C4-2B (cell line): ENCODE measurements around the gene ISM2.
"Not testable (repeated sequence)": the region's sequence is repeated elsewhere in the genome, so short reads cannot be mapped to it uniquely, and the experiment has no call there.

Experiments
- H3K27ac ChIP-seq: fragments of 450-650 bp; 2 replicates; pipeline ENCODE4 v1.5.1; 2017
- ZFX ChIP-seq: fragments of 450-650 bp; IDR thresholded peaks from 2 replicates; pipeline ENCODE4 v1.6.1; 2017
- TF ChIP-seq, protein P1 (sequence below): fragments of 450-650 bp; conservative IDR thresholded peaks from 2 replicates; pipeline ENCODE4 v1.5.1; 2017; ENCODE audit warnings: mild to moderate bottlenecking

Gene ISM2

DNA sequence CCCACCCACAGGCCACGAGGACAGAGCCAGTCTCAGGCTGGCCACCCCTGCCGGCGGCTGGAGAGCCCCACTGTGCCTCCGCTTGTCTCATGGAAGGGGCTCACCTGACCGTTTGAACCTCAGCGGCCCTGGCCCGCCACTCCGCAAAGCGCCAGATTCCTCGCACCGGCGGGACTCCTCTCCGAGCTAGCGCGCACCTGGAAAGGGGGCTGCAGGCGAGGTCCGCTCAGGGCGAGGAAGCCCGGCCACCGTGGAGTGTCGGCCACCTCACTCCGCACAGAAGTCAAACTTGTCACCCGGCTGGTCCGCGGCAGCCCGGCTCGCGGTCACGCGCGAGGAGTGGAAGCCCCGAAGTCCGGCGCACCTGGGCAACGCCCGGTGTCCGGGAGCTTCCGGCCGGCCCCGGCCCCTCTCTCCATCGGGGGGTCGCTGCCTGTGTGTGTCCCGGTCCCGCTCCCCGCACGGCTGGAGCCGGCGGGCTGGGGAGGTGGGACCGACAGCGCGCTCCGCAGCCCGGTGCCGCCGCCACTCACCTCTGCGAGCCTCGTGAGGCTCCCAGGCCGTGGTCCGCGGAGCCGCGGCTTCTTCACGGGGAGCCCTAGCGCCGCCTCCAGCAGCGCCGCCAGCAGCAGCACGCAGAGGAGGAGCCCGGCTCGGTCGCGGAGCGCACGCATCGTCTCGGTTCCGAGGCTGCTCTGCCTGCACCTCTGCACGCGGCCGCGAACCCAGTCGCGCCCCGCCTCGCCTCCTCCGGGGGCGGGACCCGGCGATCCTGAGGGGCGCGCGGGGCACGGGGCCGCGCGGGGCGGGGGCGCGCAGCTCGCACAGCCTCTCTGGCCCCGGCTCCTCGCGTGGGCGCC lies at the start of gene ISM2:
Gene ISM2 (minus strand): TSS at position 697 of the 860 bp plus-strand sequence. CDS start 23 bp downstream, at position 674.
- TF ChIP-seq ZFX, result no peak; the same call in 1 of the 2 replicates
- TF ChIP-seq, protein P1, sequence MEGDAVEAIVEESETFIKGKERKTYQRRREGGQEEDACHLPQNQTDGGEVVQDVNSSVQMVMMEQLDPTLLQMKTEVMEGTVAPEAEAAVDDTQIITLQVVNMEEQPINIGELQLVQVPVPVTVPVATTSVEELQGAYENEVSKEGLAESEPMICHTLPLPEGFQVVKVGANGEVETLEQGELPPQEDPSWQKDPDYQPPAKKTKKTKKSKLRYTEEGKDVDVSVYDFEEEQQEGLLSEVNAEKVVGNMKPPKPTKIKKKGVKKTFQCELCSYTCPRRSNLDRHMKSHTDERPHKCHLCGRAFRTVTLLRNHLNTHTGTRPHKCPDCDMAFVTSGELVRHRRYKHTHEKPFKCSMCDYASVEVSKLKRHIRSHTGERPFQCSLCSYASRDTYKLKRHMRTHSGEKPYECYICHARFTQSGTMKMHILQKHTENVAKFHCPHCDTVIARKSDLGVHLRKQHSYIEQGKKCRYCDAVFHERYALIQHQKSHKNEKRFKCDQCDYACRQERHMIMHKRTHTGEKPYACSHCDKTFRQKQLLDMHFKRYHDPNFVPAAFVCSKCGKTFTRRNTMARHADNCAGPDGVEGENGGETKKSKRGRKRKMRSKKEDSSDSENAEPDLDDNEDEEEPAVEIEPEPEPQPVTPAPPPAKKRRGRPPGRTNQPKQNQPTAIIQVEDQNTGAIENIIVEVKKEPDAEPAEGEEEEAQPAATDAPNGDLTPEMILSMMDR, result no peak
- H3K27ac ChIP-seq, result peak within 1 kb of the TSS; percentile 40

DNA sequence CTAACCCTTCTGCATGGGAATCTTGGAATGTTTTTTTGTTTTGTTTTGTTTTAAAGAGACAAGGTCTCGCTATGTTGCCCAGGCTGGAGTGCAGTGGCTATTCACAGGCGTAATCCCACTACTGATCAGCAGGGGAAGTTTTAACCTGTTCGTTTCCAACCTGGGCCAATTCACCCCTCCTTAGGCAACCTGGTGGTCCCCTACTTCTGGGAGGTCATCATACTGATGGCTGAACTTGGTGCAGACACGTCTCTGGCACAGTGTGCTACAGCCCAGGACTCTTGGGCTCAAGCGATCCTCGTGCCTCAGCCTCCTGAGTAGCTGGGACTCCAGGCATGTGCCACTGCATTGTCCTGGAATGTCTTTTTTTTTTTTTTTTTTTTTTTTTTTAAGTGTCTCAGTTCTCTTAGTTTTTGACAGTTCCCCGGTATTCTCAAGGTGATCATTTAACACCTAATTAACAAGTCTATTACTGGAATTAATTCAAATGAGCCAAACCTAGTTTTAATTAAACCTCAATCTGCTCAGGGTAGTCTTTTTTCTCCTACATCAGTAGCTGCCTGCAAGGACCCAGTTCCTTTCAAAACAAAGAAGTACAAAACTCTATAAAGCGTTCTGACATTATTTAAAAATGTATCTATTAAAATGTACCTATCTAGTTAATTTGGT lies 49.0 kb upstream of the ISM2 start:
- TF ChIP-seq ZFX, result no peak
- TF ChIP-seq, protein P1, result no peak; the same call in 1 of the 2 replicates
- H3K27ac ChIP-seq, result no peak overlapping the region

GRCh38 chr14:77545171-77545570 lies 46.6 kb upstream of the ISM2 start:
- H3K27ac ChIP-seq, result not testable (repeated sequence)

GRCh38 chr14:77544571-77544970 lies 46.0 kb upstream of the ISM2 start:
- no peak for TF ChIP-seq ZFX
- TF ChIP-seq, protein P1, result no peak
- H3K27ac ChIP-seq, result no peak overlapping the region

GRCh38 chr14:77543637-77544334 lies 45.2 kb upstream of the ISM2 start:
- no peak overlapping the region; the same call in 1 of the 2 replicates for H3K27ac ChIP-seq

DNA sequence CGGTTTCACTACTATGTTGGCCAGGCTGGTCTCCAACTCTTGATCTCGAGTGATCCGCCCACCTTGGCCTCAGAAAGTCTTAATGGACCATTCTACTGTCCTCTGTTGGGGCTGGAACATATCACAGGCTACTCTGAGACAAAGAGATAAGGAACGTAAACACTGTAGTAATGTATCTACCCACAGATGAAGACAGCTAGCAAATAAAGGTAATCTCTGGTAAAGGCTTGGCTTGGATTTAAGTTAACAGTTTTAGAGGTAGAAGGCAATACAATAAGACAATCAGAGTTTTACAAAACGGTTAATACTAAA lies 44.6 kb upstream of the ISM2 start:
- TF ChIP-seq ZFX, result no peak
- TF ChIP-seq, protein P1, result no peak
- peak overlapping the region; percentile 54 for H3K27ac ChIP-seq

More at GRCh38 chr14:77543637-77544334, 45.2 kb upstream of the ISM2 start:
- TF ChIP-seq ZFX, result no peak
- TF ChIP-seq, protein P1, result no peak

DNA sequence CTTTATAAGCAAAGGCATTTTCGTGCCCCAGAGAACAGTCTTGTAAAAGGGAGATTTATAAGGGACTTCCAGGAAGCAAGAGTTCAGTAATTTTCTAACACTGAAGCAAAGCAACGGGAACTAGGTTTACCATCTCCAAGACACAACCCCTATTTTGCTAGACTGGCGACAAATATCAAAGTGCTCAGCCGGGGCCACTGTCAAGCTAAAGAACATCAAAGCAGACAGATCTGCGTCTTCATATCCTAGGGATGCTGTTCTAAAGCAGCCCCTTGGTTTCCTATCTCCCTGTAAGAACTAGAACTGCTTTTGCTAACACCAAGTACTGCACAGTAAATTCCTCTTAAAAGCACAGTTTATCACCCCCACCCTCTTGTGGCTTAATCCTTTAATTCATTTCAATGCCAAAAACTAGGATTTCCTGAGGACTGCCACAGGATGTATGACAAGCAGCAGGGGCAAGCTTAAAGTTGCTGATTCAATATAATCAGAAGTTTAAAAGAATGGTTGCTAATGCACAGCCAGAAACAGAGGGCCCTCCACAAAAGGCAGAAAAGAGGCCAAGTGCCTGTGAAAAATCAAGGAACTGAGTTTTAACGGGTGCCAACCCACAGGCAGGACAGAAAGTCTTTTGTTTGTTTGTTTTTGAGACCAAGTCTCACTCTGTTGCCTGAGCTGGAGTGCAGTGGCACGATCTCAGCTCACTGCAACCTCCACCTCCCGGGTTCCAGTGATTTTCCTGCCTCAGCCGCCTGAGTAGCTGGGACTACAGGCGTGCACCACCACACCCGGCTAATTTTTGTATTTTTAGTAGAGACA lies 44.0 kb upstream of the ISM2 start:
- TF ChIP-seq, protein P1, result no peak; the same call in 1 of the 2 replicates
- no peak for TF ChIP-seq ZFX

More for the DNA sequence above, 44.0 kb upstream of the ISM2 start:
- peak overlapping the region; percentile 54 for H3K27ac ChIP-seq
